IPS-18c (cell line): ENCODE data around the gene F13A1.

Experiments used
- H3K4me3 ChIP-seq: 2 replicates; pipeline ENCODE4 v1.7.0; 2013; ENCODE audit warnings: low read depth, mild to moderate bottlenecking, low read length, moderate library complexity; ENCODE audit not compliant: insufficient read depth
- H3K9me3 ChIP-seq: one replicate; pipeline ENCODE4 v1.6.1; 2013; ENCODE audit warnings: mild to moderate bottlenecking, low read length, moderate library complexity; ENCODE audit not compliant: control insufficient read depth, insufficient read depth

Gene F13A1

DNA sequence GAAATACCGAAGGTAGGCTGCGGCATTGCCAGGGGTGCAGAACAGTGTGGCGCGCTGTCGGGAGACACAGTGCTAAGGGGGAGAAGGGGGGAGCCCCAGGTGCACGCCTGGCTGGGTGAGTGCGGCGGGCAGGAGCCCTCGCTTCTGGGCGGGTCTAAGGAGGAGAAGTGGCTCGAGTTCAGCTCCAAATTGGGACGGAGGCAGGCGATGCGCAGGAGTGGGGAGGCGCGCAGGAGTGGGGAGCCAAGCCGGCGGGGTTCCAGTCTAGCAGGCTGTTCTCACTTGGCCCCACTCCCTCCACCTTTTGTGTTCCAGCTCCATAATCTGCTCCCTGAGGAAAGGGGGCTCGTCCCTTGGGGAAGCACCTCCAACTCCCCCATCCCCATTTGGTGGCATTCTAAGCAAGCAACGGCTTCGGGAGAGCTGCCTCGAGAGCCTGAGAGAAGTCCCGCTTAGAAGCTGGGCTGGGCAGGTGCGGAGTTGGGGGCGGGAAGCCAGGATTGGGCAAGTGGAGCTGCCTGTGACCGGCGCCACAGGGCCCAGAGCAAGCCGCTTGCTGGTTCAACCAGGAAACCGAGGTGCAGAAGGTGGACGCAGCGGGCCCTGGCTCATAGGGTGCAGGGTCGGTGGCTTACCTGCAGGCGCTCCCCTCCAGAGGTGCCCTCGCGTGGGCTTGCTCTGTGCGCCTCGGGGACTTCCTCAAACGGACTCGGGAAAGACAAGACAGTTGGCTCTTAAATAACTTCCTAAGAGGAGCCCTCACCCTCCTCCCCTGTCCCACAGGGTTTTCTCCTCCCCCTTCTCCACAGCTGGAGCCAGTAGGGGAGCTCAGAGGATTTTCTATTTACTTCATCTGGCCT lies at the start of gene F13A1:
Gene F13A1 (minus strand): TSS at position 711 of the 860 bp plus-strand sequence. CDS start 1,998 bp downstream, outside the sequence.
- Histone ChIP-seq H3K4me3 (peak within 1 kb of the TSS; percentile 57), H3K9me3 (no peaks in the 10 kb centered on the region)

DNA sequence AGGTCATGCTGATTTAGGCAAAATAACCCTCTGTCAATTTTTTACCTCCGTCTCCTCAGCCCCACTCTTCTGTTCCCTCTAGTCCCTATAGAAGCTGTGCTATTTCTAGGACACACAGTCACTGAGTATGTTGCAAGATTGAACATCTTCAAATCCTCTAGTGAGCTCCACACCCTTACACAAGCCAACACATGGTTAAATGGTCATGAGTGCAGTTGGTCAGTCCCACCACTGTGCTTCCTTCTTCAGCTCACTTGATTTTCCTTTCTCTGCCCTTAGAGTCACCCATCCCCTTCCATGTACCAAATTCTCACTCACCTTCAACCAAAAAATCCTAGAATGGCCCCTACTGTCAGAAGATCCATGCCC lies 48.2 kb upstream of the F13A1 start:
- Histone ChIP-seq H3K9me3 (no peaks in the 10 kb centered on the region), H3K4me3 (no peak overlapping the region)

DNA sequence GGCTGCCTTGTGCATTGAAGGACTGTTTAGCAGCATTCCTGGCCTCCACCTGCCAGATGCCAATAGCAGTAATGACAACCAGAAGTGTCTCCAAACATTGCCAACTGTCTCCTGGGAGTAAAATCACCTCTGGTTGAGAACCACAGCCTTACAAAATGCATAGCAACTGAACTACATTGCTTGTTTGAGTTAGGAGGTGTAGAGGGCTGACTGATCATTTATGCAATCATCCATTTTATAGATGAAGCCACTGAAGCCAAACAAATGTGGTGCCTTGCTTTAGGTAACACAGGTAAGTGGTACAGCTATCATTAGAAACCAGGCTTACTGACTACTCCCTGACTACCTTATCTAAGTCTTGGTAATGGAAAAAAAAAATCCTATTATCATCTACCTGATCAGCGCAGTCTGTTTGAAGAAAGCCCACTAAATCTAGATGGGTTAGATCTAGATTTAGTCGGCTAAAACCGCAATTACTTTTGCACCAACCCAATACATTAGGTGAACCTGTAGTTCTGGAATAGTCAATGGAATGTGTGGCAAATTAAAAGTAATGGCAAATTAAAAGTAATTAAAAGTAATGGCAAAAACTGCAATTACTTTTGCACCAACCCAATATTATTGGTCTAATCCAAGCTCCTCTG lies 47.7 kb upstream of the F13A1 start:
- no peaks in the 10 kb centered on the region for H3K9me3 ChIP-seq
- no peak overlapping the region for H3K4me3 ChIP-seq

DNA sequence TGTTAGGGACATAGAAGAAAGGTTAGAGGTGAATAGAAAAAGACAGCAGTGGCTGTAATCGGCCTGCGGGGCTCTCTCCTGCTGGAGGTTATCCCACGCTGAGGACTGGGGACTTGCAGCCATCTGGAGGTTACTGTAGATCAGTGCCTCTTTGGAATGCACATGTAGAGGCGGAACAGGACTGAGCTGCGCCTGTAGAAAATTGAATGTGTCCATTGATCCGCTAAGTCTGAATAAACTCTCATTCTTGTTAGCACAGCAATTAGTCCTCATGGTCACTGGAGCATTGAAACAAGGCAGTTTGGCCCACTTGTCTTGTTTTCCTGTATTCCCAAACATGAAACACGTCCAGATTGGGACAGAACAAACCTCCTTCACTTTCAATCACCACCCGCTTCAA lies 46.3 kb upstream of the F13A1 start:
- no peaks in the 10 kb centered on the region for H3K9me3 ChIP-seq
- H3K4me3 ChIP-seq: no peak overlapping the region

DNA sequence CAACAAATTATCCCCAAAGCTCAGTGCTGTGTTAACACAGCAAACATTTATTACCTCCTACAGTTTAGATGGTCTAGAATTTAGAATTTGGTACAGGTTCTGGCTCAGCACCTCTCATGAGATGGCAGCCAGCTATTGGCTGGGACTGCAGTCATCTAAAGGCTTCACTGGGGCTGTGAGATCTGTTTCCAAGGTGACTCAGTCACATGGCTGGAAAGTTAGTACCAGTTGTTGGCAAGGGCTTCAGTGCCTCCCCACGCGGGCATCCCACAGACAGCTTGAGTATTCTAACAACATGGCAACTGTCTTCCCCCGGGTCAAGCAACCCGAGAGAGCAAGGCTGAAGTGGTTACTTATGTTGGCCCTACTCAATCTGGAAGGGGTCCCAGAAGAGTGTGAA lies 44.8 kb upstream of the F13A1 start:
- Histone ChIP-seq H3K9me3 (no peaks in the 10 kb centered on the region), H3K4me3 (no peak overlapping the region)

DNA sequence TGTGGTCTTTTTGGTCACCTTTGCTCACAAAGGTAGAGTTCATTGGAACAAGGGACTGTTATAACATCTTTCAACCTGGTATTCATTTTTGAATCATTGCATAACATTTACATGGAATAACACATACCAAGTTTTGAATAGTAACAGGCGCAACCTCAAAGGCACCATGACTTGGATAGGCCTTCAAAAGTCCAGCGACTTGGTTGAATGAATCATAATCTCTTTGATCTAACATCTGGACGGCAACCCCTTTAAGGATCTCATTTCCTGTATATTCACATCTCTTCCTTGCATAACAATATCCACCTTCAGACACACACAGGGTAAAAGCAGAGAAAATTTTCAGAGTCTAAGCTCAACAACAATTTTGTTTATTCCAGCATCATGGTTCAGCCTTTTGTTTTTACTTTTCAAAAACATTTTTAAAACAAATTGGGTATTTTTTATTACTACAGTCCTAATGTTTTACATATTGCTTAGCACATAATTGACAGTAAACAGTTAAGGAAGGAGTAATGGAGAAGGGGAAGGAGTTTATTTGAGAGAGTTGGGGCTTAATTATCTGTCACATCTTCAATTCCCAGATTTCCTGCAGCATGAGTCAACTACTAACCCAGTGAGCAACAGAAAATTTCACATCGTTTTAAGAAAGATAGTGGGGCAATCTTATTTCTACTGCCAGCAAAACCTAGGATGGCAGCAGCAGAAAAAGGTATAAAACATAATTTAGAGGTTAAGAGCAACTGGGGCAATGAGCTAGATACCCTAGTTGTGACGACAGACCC lies 41.8 kb upstream of the F13A1 start:
- Histone ChIP-seq H3K4me3 (no peak overlapping the region), H3K9me3 (no peaks in the 10 kb centered on the region)

DNA sequence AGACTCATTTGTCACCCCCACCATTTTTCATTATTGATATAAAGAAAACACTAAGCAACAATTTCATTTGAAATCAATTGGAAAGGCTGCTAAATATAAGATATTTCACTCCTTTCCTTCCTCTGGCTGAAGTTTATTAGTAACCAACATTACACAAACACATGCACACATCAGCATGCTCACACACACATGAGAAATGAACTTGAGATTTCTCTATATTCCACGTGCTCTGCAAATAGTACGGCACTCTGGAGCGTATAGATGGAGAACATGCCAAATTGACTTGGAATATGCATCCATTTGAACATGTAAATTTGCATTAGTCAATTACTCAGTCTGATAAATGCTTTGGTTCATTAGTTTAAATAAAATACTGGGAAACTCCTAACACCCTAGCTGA lies 37.1 kb upstream of the F13A1 start:
- Histone ChIP-seq H3K9me3 (no peaks in the 10 kb centered on the region), H3K4me3 (no peak overlapping the region)

DNA sequence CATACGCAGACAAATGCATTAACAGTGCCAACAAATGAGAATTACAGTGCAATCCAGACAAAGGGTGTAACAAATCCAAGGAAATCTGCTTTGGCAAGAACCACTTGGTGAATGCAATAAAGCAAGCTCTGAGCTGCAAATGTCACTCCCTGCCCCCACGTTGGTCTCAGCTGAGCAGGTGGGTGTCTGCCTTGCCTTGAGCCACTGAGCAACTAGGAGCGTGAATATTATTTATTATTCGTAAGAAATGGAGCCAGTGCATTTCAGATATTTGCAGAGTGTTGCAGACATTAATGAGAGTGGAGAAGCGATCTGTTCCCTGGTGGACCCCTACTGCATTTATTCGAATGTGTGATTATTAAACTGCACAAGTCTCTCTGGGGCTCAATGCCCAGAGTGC lies 36.6 kb upstream of the F13A1 start:
- Histone ChIP-seq H3K4me3 (no peak overlapping the region), H3K9me3 (no peaks in the 10 kb centered on the region)

DNA sequence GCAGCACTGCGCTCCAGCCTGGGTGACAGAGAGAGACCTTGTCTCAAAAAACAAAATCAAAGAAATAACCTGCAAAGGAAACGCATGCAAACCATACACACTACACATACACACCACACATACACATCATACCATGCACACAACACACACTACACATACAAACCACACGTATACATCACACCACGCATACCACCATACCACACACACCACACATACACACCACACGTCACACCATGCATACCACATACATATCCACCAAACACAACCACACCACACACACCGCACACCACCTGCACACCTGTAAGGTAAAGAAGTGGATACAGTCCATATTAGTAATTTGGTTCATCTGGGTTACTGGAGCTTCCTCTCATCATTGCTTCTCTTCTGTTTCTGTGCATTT lies 32.3 kb upstream of the F13A1 start:
- Histone ChIP-seq H3K9me3 (no peaks in the 10 kb centered on the region), H3K4me3 (no peak overlapping the region)

DNA sequence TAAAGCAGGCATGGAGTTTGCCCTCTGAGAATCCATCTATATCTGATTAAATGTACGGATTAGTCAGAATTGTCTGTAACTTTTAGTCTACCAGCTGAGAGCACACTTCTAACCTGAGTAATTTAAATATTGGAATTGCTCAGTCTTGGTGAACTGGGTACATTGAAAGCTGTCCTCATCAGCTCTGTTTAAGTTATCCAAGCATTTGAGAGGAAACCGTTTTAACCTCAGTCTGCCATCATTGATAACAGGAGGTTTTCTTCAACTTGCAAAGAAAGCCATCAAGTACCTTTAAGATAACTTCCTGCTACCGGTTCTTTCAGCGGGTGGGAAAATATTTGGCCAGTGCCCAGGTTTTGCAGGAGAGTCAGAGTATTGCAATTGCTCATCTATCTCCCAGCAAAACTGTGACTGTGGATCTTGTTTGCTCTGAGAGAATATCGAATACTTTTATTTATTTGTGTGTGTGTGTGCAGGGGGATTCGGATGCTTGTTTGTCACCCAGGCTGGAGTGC lies 31.1 kb upstream of the F13A1 start:
- no peaks in the 10 kb centered on the region for H3K9me3 ChIP-seq
- H3K4me3 ChIP-seq: no peak overlapping the region

DNA sequence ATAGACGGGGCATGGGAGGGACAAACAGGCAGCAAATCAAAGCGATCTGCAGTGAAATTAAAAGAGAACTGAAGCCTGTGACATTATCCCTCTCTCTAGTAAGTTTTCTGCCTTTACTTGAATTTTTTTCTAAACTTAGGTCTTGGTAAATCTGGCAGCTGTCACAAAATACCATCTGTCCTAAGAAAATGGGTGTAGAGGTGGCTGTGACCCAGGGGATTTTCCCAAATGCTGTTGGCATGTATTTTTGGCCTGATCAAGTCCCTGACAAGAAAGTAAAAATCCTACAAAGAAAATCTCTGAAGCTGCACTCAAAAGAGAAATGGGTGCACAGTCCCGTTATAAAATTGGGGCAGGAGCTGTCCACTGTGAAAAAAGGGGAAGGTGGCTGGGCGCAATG lies 30.2 kb upstream of the F13A1 start:
- H3K4me3 ChIP-seq: no peak overlapping the region
- no peaks in the 10 kb centered on the region for H3K9me3 ChIP-seq

DNA sequence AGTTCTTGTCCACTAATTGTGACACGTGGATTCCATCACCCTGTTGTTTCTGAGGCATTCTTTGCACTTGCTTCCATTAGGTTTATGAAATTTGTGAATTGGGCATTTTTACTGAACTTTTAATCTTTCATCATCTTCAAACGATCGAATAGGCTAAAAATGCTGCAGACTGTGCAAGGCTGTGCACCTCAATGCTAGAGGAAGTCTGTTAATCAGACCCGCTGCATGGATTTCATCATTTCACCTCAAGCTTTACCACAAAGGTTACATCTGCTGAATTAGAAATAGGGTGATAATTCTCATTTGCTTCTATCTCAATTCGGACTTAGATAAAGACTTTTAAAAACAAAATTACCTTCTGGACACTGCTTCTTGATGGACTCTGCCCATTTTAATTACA lies 27.8 kb upstream of the F13A1 start:
- no peaks in the 10 kb centered on the region for H3K9me3 ChIP-seq
- no peak overlapping the region for H3K4me3 ChIP-seq

DNA sequence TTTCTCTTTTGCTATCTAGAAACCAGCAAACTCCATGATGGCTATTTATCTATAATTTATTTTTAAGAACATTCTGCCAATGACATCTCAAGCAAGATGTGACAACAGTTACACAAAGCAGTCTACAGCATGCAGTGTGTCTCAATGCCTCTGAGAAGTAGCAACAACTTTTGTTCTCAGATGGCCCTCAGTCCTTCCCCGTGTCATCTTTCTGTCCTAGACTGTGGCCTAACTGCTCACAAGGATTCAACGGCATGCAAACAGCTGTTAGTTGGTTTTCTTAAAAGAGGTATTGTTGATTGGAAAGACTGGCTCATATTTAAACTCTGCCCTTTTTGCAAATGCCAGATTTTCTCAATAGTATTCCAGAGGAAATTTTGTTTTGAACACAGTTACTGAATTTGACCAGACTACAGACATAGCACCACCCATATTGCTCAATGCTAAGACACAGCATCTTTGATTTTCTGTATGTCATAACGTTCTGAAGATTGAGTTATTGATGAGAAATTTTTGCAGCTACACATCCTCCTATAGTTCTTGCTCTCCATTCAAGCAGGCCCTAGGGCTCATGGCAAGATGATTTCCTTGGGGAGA lies 26.1 kb upstream of the F13A1 start:
- no peaks in the 10 kb centered on the region for H3K9me3 ChIP-seq
- no peak overlapping the region for H3K4me3 ChIP-seq

DNA sequence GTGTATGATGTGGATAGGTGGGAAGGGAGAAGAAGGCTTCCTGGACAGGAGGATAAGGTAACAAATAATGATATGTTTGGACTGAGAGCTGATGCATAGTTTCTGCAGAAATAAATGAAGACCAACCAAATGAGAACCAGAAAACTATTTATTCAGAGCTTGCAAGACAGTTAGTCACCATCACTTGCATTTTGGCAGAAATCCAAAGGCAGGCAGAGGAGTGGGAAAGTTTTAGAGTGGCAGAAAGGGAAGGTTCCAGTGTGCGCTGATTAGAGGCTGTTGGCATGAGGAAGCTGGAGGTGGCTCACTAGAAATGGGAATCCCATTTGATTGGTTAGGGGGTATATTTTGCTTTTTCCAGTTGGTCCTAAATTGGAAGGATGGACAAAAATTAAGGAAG lies 13.0 kb upstream of the F13A1 start:
- H3K9me3 ChIP-seq: no peaks in the 10 kb centered on the region
- H3K4me3 ChIP-seq: no peak overlapping the region

DNA sequence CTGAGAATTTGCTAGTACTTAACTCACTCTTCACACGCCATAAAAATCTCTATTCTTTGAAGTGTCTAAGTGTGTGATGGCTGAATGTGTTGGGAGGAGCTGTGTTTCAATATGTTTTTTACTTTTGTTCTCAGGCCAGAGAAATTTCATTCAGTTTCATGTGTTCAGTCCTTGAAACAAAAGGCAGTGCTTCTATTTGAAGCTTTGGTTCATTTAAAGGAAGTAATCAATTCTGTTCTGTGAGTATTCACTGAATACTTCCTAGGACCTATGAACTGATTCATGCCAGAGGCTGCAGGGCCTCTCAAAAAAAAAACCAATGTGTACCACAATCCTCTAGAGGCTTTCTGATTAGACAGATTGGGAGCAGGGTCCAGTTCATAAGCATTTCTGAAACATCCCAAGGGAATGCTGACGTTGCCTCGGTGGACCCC lies 12.4 kb upstream of the F13A1 start:
- Histone ChIP-seq H3K4me3 (no peak overlapping the region), H3K9me3 (no peaks in the 10 kb centered on the region)

DNA sequence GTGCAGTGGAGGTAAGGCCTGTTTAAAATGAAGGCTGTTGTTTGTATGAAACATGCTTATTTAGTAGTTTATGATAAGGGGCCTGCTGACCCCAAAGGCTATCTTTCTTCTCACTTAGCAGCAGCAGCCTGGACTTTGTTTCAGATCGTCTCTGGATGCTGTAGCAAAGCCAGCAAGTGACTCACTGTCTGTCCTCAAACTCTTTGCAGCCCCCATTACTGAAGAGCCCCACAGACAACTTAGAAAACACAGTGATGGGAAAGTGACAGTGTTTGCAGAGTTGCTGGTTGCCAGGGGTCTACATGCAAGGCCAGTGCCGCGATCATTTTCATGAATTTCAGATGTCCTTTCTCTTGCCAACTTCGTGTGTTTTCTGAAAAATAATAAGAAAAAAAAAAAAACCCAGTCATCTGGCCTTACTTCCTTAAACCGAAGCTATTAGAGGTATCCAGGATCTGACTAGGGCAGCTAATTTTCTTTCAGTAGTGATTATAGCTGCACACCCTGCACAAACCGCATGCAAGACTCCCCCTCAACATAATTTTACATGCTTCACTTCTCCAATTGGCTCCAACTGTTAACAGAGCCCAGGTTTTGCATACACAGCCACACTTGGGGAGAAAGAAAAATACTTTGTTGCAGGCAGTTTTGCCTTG lies 11.6 kb upstream of the F13A1 start:
- Histone ChIP-seq H3K4me3 (no peak overlapping the region), H3K9me3 (no peaks in the 10 kb centered on the region)

DNA sequence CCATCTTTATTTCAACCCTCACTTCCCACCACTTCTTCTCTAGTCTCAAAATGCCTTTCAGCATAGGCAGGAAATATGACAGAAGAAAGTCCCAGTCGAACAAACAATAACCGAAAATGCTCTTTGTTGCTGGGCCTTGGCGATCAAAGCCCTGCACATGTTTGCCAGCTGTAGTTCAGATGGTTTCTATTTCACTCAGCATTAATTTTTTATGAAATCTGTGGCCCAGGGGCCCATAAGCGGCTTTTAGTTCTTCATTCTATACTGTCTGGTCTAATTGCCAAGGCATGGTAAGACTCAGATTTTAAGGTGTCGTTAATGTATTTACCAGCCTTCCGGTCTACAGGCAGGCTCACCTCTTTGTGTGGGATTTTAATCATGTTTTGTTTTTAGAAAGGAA lies 10.9 kb upstream of the F13A1 start:
- Histone ChIP-seq H3K4me3 (no peak overlapping the region), H3K9me3 (no peaks in the 10 kb centered on the region)
